Stimulated activated CD8-positive, alpha-beta memory T cell treated with anti-CD3 and anti-CD28 coated beads, Interleukin-2, amount 100 ng/mL, for 1 hour (primary cell): Measurements from ENCODE around the gene ARRDC3.
A peak's percentile ranks its signal among the peaks of the same experiment; 100 is the strongest.

Source experiments
- DNase-seq, 2 donors: peaks; one replicate each; pipeline ENCODE4 v3.0.0-alpha.2; 2020; ENCODE audit warnings: low read depth in 2 of 2

ARRDC3 gene

GRCh38 chr5:91384671-91385430 lies 1.7 kb upstream of the ARRDC3 start:
- no peak for DNase-seq

- no peak for DNase-seq
Observed at GRCh38 chr5:91383956-91384300, 811 bp upstream of the ARRDC3 start.

GRCh38 chr5:91382530-91383026 lies 539 bp downstream of the ARRDC3 start:
- no peak for DNase-seq

GRCh38 chr5:91381774-91382359 lies 1.2 kb downstream of the ARRDC3 start:
- peak; percentile 46 to 52 for DNase-seq

- no peak for DNase-seq
Observed at GRCh38 chr5:91381239-91381773, 1.8 kb downstream of the ARRDC3 start.

GRCh38 chr5:91380491-91381238 lies 2.5 kb downstream of the ARRDC3 start:
- DNase-seq = peak; percentile 92 to 96

GRCh38 chr5:91379914-91380490 lies 3.1 kb downstream of the ARRDC3 start:
- DNase-seq = peak; percentile 87 to 90

- DNase-seq = no peak
Observed at GRCh38 chr5:91379246-91379913, 3.7 kb downstream of the ARRDC3 start.

GRCh38 chr5:91378752-91379211 lies 4.3 kb downstream of the ARRDC3 start:
- no peak for DNase-seq

- DNase-seq = no peak
Observed at GRCh38 chr5:91374893-91375520, 8.1 kb downstream of the ARRDC3 start.

- DNase-seq = no peak
Observed at GRCh38 chr5:91373600-91373999, 9.5 kb downstream of the ARRDC3 start.

GRCh38 chr5:91373006-91373405 lies 10.1 kb downstream of the ARRDC3 start:
- DNase-seq = no peak

GRCh38 chr5:91369480-91369879 lies 13.6 kb downstream of the ARRDC3 start:
- no peak for DNase-seq

- no peak for DNase-seq
Observed at GRCh38 chr5:91367908-91368648, 15.0 kb downstream of the ARRDC3 start.

- no peak for DNase-seq
Observed at GRCh38 chr5:91367344-91367743, 15.8 kb downstream of the ARRDC3 start.

GRCh38 chr5:91366551-91366950 lies 16.6 kb downstream of the ARRDC3 start:
- no peak for DNase-seq

- DNase-seq = no peak
Observed at GRCh38 chr5:91365498-91365897, 17.6 kb downstream of the ARRDC3 start.

- no peak for DNase-seq
Observed at GRCh38 chr5:91362935-91363334, 20.2 kb downstream of the ARRDC3 start.

GRCh38 chr5:91361790-91362189 lies 21.3 kb downstream of the ARRDC3 start:
- no peak for DNase-seq

- no peak for DNase-seq
Observed at GRCh38 chr5:91361055-91361701, 21.9 kb downstream of the ARRDC3 start.
